Measurements from ENCODE around the gene TRIM65.
"Not testable (repeated sequence)": the region's sequence is repeated elsewhere in the genome, so short reads cannot be mapped to it uniquely, and the experiment has no call there.

The TRIM65 gene

DNA sequence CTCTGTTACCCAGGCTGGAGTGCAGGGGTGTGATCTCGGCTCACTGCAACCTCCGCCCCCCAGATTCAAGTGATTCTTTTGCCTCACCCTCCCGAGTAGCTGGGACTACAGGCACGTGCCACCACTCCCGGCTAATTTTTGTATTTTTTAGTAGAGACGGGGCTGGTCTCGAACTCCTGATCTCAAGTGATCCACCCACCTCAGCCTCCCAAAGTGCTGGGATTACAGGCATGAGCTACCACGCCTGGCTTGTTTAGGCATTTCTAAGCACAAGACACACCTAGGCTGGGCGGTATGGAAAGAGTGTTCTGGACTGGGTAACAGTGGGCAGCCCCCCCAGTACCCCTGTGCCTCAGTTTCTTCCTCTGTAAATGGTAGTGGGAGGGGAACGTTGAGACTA lies 26.5 kb downstream of the TRIM65 start:
- peaks cover 15 to 43% of the 10 kb centered on the region in 2 donors for H3K4me1 ChIP-seq (ENCODE audit: control insufficient read depth in 1 of 2, insufficient read depth in 2 of 2, low read length in 2 of 2)

DNA sequence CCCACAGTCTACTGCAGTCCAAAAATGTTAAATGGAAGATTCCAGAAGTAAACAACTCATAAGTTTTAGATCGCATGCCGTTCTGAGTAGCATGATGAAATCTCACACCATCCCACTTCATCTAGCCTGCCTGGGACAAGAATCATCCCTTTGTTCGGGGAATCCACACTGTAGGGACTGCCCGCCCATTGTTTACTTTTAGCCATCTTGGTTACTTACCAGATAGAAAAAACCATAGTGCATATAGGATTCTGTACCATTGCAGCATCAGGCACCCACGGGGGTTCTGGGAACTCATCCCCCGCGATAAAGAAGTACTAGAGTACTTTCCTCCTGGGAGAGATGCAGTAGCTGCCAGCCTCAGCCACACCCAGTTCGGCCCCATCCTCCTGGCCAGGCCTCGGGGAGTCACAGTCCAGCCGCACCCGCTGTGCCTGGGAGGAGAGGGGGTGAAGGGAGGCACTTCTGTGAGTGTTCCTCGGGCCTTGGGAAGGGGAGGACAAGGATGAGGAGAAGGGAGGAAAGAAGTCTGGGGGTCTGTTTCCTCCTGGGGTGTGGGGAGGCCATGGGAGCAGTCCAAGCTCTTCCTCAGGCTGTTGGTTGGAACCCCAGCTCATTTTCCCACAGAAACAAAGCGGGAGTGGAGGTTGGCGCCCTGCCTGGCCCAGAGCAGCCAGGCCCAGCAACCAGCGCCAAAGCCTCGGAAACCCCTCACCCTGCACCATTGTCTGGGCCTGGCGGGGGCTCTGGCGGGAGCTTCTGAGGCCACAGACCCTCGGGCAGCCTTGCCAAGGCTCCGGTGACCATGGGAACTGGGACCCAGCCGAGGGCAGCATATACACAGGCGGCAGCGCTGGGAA lies 27.2 kb downstream of the TRIM65 start:
- Histone ChIP-seq H3K36me3 (ENCODE audit: control insufficient read depth in 1 of 2, insufficient read depth in 2 of 2, low read length in 2 of 2) (peaks cover 10% of the 10 kb centered on the region in 2 donors), H3K9me3 (ENCODE audit: control insufficient read depth in 1 of 2, low read length in 2 of 2) (no peaks in the 10 kb centered on the region), H3K27me3 (ENCODE audit: low read depth, low read length) (no peaks in the 10 kb centered on the region), H3K4me3 (ENCODE audit: low read depth in 1 of 2, low read length in 2 of 2) (peak overlapping the region; percentile 26 to 39), H3K4me1 (ENCODE audit: control insufficient read depth in 1 of 2, insufficient read depth in 2 of 2, low read length in 2 of 2) (peaks cover 15 to 40% of the 10 kb centered on the region in 2 donors), H3K27ac (ENCODE audit: low read length) (peak overlapping the region; percentile 85)

More for the DNA sequence above, 26.5 kb downstream of the TRIM65 start:
- H3K27me3 ChIP-seq (ENCODE audit: low read depth, low read length); H3K9me3 ChIP-seq (ENCODE audit: control insufficient read depth in 1 of 2, low read length in 2 of 2): not testable (repeated sequence)
- Histone ChIP-seq H3K36me3 (ENCODE audit: control insufficient read depth in 1 of 2, insufficient read depth in 2 of 2, low read length in 2 of 2) (peaks cover 11 to 16% of the 10 kb centered on the region in 2 donors), H3K4me3 (ENCODE audit: low read depth in 1 of 2, low read length in 2 of 2) (peak overlapping the region in 1 of 2 donors; percentile 39), H3K27ac (ENCODE audit: low read length) (peak overlapping the region; percentile 85)

DNA sequence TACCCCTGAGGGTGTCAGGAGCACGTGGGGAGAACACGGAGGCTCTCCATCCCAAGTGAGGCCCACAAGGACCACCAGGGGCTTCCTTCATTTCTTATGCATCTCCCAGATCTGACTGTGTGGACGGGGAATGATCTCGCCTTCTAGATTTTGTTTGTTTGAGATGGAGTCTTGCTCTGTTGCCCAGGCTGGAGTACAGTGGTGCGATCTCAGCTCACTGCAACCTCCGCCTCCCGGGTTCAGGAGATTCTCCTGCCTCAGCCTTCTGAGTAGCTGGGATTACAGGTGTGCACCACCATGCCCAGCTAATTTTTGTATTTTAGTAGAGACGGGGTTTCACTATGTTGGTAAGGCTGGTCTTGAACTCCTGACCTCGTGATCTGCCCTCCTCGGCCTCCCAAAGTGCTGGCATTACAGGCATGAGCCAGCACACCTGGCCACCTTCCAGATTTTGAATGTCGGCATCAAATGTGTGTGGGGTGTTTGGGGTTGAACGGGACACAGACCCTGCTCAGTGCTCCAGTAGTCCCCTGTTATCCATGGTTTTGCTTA lies 27.9 kb downstream of the TRIM65 start:
- peak overlapping the region in 1 of 2 donors; percentile 39 for H3K4me3 ChIP-seq (ENCODE audit: low read depth in 1 of 2, low read length in 2 of 2)
- not testable (repeated sequence) for H3K9me3 ChIP-seq (ENCODE audit: control insufficient read depth in 1 of 2, low read length in 2 of 2); H3K27ac ChIP-seq (ENCODE audit: low read length); H3K36me3 ChIP-seq (ENCODE audit: control insufficient read depth in 1 of 2, insufficient read depth in 2 of 2, low read length in 2 of 2); H3K27me3 ChIP-seq (ENCODE audit: low read depth, low read length)
- peaks cover 15 to 39% of the 10 kb centered on the region in 2 donors for H3K4me1 ChIP-seq (ENCODE audit: control insufficient read depth in 1 of 2, insufficient read depth in 2 of 2, low read length in 2 of 2)

DNA sequence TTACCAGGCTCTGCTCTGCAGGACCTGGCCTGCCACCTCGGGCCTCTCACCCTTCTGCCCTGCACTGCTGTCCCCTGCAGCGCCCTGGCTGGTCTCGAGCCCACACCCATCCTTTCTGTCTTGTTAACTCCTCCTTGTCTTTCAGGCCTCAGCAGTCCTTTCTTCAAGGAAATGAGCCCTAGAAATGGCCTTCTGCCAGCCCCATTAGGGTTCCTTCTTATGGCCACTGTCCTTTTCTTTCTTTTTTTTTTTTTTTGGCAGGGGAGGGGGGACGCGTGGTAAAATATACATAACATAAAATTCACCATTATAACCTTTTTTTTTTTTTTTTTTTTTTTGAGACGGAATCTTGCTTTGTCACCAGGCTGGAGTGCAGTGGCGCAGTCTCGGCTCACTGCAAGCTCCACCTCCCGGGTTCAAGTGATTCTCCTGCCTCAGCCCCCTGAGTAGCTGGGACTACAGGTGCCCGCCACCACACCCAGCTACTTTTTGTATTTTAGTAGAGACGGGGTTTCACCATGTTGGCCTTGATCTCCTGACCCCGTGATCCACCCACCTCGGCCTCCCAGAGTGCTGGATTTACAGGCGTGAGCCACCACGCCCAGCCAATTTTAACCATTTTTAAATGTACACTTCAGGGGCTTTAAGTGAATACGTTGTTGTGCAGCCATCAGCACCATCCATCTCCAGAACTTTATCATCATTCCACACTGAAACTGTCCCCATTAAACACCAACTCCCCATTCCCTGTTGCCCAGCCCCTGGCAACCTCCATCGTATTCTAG lies 31.2 kb downstream of the TRIM65 start:
- not testable (repeated sequence) for H3K9me3 ChIP-seq (ENCODE audit: control insufficient read depth in 1 of 2, low read length in 2 of 2); H3K27ac ChIP-seq (ENCODE audit: low read length); H3K4me3 ChIP-seq (ENCODE audit: low read depth in 1 of 2, low read length in 2 of 2); H3K27me3 ChIP-seq (ENCODE audit: low read depth, low read length); H3K36me3 ChIP-seq (ENCODE audit: control insufficient read depth in 1 of 2, insufficient read depth in 2 of 2, low read length in 2 of 2)
- H3K4me1 ChIP-seq (ENCODE audit: control insufficient read depth in 1 of 2, insufficient read depth in 2 of 2, low read length in 2 of 2): peaks cover 10 to 25% of the 10 kb centered on the region in 2 donors

DNA sequence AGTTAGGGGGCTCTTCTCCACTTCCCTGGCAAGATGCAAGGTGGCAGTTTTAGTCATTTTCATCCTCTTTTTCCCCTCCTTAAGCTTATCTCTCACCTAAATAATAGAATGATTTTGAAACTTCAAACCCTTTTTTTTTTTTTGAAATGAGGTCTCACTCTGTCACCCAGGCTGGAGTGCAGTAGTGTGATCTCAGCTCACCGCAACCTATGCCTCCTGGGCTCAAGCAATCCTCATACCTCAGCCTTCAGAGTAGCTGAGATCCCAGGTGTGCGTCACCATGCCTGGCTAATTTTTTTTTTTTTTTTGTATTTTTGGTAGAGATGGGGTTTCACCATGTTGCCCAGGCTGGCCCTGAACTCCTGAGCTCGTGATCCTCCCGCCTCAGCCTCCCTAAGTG lies 31.9 kb downstream of the TRIM65 start:
- not testable (repeated sequence) for H3K27me3 ChIP-seq (ENCODE audit: low read depth, low read length); H3K4me3 ChIP-seq (ENCODE audit: low read depth in 1 of 2, low read length in 2 of 2); H3K9me3 ChIP-seq (ENCODE audit: control insufficient read depth in 1 of 2, low read length in 2 of 2); H3K36me3 ChIP-seq (ENCODE audit: control insufficient read depth in 1 of 2, insufficient read depth in 2 of 2, low read length in 2 of 2)
- peak overlapping the region; percentile 61 for H3K27ac ChIP-seq (ENCODE audit: low read length)
- peaks cover 9 to 20% of the 10 kb centered on the region in 2 donors for H3K4me1 ChIP-seq (ENCODE audit: control insufficient read depth in 1 of 2, insufficient read depth in 2 of 2, low read length in 2 of 2)

DNA sequence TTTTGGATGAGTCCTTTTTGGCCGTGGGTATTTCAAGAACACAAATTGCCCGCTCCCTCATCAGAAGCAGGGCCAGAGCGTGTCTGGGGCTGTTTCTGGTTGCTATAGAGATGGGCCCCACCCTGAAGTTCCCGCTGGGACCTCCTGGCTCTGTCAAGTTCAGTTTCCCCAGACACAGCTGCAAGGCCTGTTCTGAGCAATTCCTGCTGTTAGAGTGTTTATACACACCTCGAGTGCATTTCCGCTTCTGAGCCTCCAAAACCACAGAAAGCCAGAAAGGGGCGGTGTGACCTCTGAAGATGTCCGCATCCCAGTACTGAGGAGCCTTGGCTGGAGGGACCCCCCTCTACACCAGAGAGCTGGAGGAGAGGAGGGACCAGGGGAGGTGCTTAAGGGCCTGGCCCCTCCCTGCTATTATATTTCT lies 32.3 kb downstream of the TRIM65 start:
- H3K4me3 ChIP-seq (ENCODE audit: low read depth in 1 of 2, low read length in 2 of 2): no peak overlapping the region

DNA sequence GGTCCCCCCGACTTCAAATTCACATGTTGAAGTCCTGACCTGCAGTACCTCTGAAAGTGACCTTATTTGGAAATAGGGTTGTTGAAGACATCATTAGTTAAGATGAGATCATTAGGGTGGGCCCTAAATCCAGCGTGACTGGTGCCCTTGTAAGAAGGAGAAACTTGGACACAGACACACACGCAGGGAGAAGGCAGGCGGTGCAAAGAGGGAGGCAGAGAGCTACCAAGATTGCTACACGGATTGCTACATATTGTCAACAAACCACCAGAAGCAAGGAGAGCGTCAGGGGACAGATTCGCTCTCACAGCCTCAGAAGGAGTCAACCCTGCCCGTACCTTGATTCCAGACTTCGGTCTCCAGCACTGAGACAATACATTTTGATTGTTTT lies 34.8 kb downstream of the TRIM65 start:
- Histone ChIP-seq H3K9me3 (ENCODE audit: control insufficient read depth in 1 of 2, low read length in 2 of 2) (no peaks in the 10 kb centered on the region), H3K36me3 (ENCODE audit: control insufficient read depth in 1 of 2, insufficient read depth in 2 of 2, low read length in 2 of 2) (no peaks in the 10 kb centered on the region), H3K4me1 (ENCODE audit: control insufficient read depth in 1 of 2, insufficient read depth in 2 of 2, low read length in 2 of 2) (peaks cover 0 to 14% of the 10 kb centered on the region in 2 donors), H3K27ac (ENCODE audit: low read length) (peak overlapping the region; percentile 60), H3K27me3 (ENCODE audit: low read depth, low read length) (no peaks in the 10 kb centered on the region), H3K4me3 (ENCODE audit: low read depth in 1 of 2, low read length in 2 of 2) (no peak overlapping the region)

More for the DNA sequence above, 32.3 kb downstream of the TRIM65 start:
- peaks cover 4 to 16% of the 10 kb centered on the region in 2 donors for H3K4me1 ChIP-seq (ENCODE audit: control insufficient read depth in 1 of 2, insufficient read depth in 2 of 2, low read length in 2 of 2)
- H3K27ac ChIP-seq (ENCODE audit: low read length): peak overlapping the region; percentile 61
- H3K9me3 ChIP-seq (ENCODE audit: control insufficient read depth in 1 of 2, low read length in 2 of 2): no peaks in the 10 kb centered on the region
- H3K27me3 ChIP-seq (ENCODE audit: low read depth, low read length): no peaks in the 10 kb centered on the region
- H3K36me3 ChIP-seq (ENCODE audit: control insufficient read depth in 1 of 2, insufficient read depth in 2 of 2, low read length in 2 of 2): no peaks in the 10 kb centered on the region

DNA sequence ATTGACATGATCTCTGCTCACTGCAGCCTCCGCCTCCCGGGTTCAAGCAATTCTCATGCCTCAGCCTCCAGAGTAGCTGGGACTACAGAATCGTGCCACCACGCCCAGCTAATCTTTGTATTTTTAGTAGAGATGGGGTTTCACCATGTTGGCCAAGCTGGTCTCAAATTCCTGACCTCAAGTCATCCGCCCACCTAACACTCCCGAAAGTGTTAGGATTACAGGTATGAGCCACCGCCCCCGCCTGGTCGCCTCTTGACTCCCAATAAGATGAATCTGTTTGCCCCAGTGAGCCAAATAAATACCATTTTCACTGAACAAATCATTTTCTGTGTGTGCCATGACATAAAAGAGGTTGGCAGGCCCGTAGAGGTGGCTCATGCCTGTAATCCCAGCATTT lies 37.4 kb downstream of the TRIM65 start:
- H3K4me3 ChIP-seq (ENCODE audit: low read depth in 1 of 2, low read length in 2 of 2); H3K9me3 ChIP-seq (ENCODE audit: control insufficient read depth in 1 of 2, low read length in 2 of 2); H3K27ac ChIP-seq (ENCODE audit: low read length); H3K36me3 ChIP-seq (ENCODE audit: control insufficient read depth in 1 of 2, insufficient read depth in 2 of 2, low read length in 2 of 2); H3K27me3 ChIP-seq (ENCODE audit: low read depth, low read length): not testable (repeated sequence)
- H3K4me1 ChIP-seq (ENCODE audit: control insufficient read depth in 1 of 2, insufficient read depth in 2 of 2, low read length in 2 of 2): peaks cover 0 to 13% of the 10 kb centered on the region in 2 donors

DNA sequence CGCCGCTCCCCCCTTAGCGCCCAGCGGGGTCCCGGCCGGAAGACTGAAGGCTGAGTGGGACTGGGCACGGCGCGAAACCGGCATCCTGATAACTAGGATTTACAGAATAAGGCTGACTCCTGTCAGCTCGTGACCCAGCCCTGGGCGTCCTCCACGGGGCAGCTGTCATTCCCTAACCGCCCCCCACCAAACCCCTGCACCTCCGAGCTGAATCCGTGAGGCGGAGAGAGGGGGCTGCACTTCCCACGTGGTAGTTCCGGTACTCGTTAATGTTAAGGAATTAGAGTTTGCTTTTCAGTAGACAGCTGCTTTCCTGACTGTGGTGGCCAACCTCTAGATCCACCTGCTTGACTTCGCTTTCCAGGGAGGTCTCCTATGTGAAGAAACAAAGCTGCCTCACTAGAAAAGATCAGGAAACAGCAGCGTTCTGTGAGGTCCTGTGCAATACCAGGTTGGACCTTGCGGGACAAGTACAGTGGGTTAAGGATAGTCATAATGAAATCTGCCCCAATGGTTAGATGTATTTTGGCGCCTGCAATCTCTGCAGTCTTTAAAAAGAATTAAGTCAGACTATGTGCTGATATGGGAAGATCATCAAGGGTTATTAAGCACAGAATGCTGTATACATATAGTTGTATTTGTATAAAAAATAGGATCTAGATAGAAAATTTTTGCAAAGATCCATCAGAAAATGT lies 40.5 kb downstream of the TRIM65 start:
- Histone ChIP-seq H3K4me3 (ENCODE audit: low read depth in 1 of 2, low read length in 2 of 2) (peak overlapping the region; percentile 79 to 85), H3K36me3 (ENCODE audit: control insufficient read depth in 1 of 2, insufficient read depth in 2 of 2, low read length in 2 of 2) (peaks cover 4 to 5% of the 10 kb centered on the region in 2 donors), H3K9me3 (ENCODE audit: control insufficient read depth in 1 of 2, low read length in 2 of 2) (no peaks in the 10 kb centered on the region), H3K4me1 (ENCODE audit: control insufficient read depth in 1 of 2, insufficient read depth in 2 of 2, low read length in 2 of 2) (peaks cover 0 to 24% of the 10 kb centered on the region in 2 donors), H3K27ac (ENCODE audit: low read length) (peak overlapping the region; percentile 86), H3K27me3 (ENCODE audit: low read depth, low read length) (no peaks in the 10 kb centered on the region)

DNA sequence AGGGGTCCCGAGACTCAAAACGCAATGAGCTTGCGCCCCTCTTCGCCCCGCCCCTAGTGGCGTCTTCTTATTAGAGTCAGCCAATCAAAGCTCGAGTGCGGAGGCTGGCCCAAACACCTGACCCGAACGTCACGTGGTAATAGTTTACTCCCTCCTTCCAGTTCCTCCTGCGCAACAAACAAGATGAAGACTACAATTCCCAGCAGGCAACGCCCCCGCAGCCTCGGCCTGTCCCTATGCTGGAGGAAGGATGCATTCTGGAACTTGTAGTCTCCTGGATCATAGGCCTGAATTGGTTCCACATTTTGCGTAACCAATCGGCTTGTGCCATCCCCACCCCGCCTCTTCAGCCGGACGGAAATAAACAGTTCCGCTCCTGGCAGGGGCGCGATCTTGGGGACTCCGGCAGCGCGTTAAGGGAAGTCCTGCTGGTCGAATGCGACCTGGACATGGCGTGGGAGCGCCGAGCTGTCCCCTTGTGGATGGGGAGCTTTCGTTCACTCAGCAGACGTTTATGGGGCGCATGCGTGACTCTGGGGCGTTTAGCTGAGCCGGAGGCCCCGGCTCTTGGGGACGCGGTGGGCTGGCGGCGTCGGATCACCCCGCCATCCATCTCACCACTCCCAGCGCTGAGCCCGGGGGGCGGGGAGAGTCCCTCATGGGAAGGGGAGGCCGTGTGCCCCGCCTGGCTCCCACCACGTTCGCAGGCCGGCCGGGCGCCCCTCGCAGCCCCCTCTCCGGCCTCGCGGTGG lies 41.3 kb downstream of the TRIM65 start, which contains the start of gene WBP2:
WBP2 (minus strand) TSS at position 26 of the 752 bp plus-strand sequence. CDS start 38 bp downstream, outside the sequence.
- H3K4me1 ChIP-seq (ENCODE audit: control insufficient read depth in 1 of 2, insufficient read depth in 2 of 2, low read length in 2 of 2): peaks cover 0 to 29% of the 10 kb centered on the region in 2 donors
- peak within 1 kb of the TSS; percentile 79 to 85 for H3K4me3 ChIP-seq (ENCODE audit: low read depth in 1 of 2, low read length in 2 of 2)
- H3K9me3 ChIP-seq (ENCODE audit: control insufficient read depth in 1 of 2, low read length in 2 of 2): no peaks in the 10 kb centered on the region
- H3K27ac ChIP-seq (ENCODE audit: low read length): peak within 1 kb of the TSS; percentile 99
- peaks cover 5 to 12% of the 10 kb centered on the region in 2 donors for H3K36me3 ChIP-seq (ENCODE audit: control insufficient read depth in 1 of 2, insufficient read depth in 2 of 2, low read length in 2 of 2)
- no peaks in the 10 kb centered on the region for H3K27me3 ChIP-seq (ENCODE audit: low read depth, low read length)

All from muscle layer of duodenum (tissue), 2 donors.